Trophoblast cell (in vitro differentiated cells and primary cell): ENCODE data around the gene ZKSCAN3.
"Not testable (repeated sequence)": the region's sequence is repeated elsewhere in the genome, so short reads cannot be mapped to it uniquely, and the experiment has no call there.

Experiments
- DNase-seq, 2 donors: peaks; one replicate each; pipeline ENCODE4 v3.0.0-alpha.2; 2016
- H2AFZ ChIP-seq: 2 replicates; pipeline ENCODE4 v1.6.1; 2013; ENCODE audit warnings: low read length, moderate library complexity, mild to moderate bottlenecking; ENCODE audit not compliant: insufficient read depth, poor library complexity
- H2AK5ac ChIP-seq: 2 replicates; pipeline ENCODE4 v1.6.1; 2013; ENCODE audit warnings: mild to moderate bottlenecking, low read length
- H2BK120ac ChIP-seq: 2 replicates; pipeline ENCODE4 v1.6.1; 2013; ENCODE audit warnings: low read length, mild to moderate bottlenecking, moderate library complexity; ENCODE audit not compliant: insufficient read depth, poor library complexity
- H2BK12ac ChIP-seq: 2 replicates; pipeline ENCODE4 v1.6.1; 2013; ENCODE audit warnings: mild to moderate bottlenecking, low read length, moderate library complexity
- H2BK5ac ChIP-seq: 2 replicates; pipeline ENCODE4 v1.6.1; 2013; ENCODE audit warnings: low read length, low read depth, moderate library complexity, mild to moderate bottlenecking; ENCODE audit not compliant: poor library complexity
- H3K14ac ChIP-seq: 2 replicates; pipeline ENCODE4 v1.6.1; 2013; ENCODE audit warnings: mild to moderate bottlenecking, low read length
- H3K18ac ChIP-seq: 2 replicates; pipeline ENCODE4 v1.6.1; 2013; ENCODE audit warnings: mild to moderate bottlenecking, low read length
- H3K23ac ChIP-seq: 2 replicates; pipeline ENCODE4 v1.6.1; 2013; ENCODE audit warnings: low read length
- H3K27ac ChIP-seq: 2 replicates; pipeline ENCODE4 v1.5.1; 2013; ENCODE audit warnings: low read depth, mild to moderate bottlenecking, inconsistent platforms, low read length, moderate library complexity
- H3K27me3 ChIP-seq: 2 replicates; pipeline ENCODE4 v1.6.1; 2013; ENCODE audit warnings: inconsistent platforms, mild to moderate bottlenecking, low read length, moderate library complexity; ENCODE audit not compliant: insufficient read depth
- H3K36me3 ChIP-seq, 2 experiments: 1 replicate in 1 of 2; 2 replicates in 1 of 2; pipeline ENCODE4 v1.6.1; 2013; ENCODE audit warnings: low read length in 2 of 2, mild to moderate bottlenecking in 2 of 2, moderate library complexity in 1 of 2; ENCODE audit not compliant: insufficient read depth in 2 of 2, control insufficient read depth in 1 of 2
- H3K4ac ChIP-seq: 2 replicates; pipeline ENCODE4 v1.6.1; 2013; ENCODE audit warnings: low read depth, mild to moderate bottlenecking, low read length, moderate library complexity
- H3K4me1 ChIP-seq, 2 experiments: 1 replicate in 1 of 2; 2 replicates in 1 of 2; pipeline ENCODE4 v1.6.1; 2013; ENCODE audit warnings: low read length in 2 of 2, mild to moderate bottlenecking in 2 of 2, moderate library complexity in 1 of 2; ENCODE audit not compliant: insufficient read depth in 2 of 2, control insufficient read depth in 1 of 2
- H3K4me2 ChIP-seq: 2 replicates; pipeline ENCODE4 v1.6.1; 2013; ENCODE audit warnings: inconsistent platforms, mild to moderate bottlenecking, low read length, moderate library complexity
- H3K4me3 ChIP-seq: 2 replicates; pipeline ENCODE4 v1.5.1; 2013; ENCODE audit warnings: mild to moderate bottlenecking, low read depth, low read length, inconsistent platforms
- H3K79me1 ChIP-seq: one replicate; pipeline ENCODE4 v1.6.1; 2013; ENCODE audit warnings: low read length
- H3K79me2 ChIP-seq: 2 replicates; pipeline ENCODE4 v1.6.1; 2013; ENCODE audit warnings: low read length, mild to moderate bottlenecking; ENCODE audit not compliant: control insufficient read depth, insufficient read depth, poor library complexity
- H3K9ac ChIP-seq: 2 replicates; pipeline ENCODE4 v1.6.1; 2013; ENCODE audit warnings: mild to moderate bottlenecking, low read length
- H3K9me3 ChIP-seq: 2 replicates; pipeline ENCODE4 v1.6.1; 2013; ENCODE audit warnings: low read depth, mild to moderate bottlenecking, control low read depth, inconsistent platforms, low read length; ENCODE audit not compliant: insufficient read depth
- H4K12ac ChIP-seq: 2 replicates; pipeline ENCODE4 v1.6.1; 2013; ENCODE audit warnings: low read depth, mild to moderate bottlenecking, low read length, moderate library complexity
- H4K8ac ChIP-seq: 2 replicates; pipeline ENCODE4 v1.6.1; 2013; ENCODE audit warnings: low read depth, mild to moderate bottlenecking, low read length, moderate library complexity
- H4K91ac ChIP-seq: one replicate; pipeline ENCODE4 v1.6.1; 2013; ENCODE audit warnings: low read depth, mild to moderate bottlenecking, low read length, moderate library complexity
- WGBS: extraction: QIAGEN DNeasy Blood & Tissue Kit; methylation state at CpG from one replicate; pipeline ENCODE4 v1.1.7; 2013; ENCODE audit warnings: missing lambda C conversion rate; ENCODE audit not compliant: insufficient read length, insufficient coverage; ENCODE audit errors: extremely low coverage; 5-methylcytosine and 5-hydroxymethylcytosine counted together

The ZKSCAN3 gene

DNA sequence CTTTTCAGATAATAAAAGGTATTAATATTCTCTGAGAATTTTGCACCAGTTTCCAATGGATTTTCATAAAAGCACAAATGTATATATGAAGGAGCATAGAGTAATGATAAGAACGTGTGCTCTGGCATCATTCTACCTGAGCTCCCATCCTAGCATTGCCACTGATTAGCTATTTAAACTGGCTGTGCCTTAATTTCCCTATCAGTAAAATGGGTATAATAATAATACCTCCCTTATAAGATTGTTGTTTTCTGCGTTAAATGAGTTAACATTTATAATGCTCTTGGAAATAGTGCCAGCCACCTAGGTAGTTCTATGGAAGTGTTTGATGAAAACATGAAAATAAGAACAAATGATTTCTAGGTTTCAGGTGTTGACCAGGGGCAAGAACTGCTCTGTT is 11.2 kb downstream of the ZKSCAN3 start:
- H2AFZ ChIP-seq, result no peak overlapping the region
- H3K4me2 ChIP-seq, result no peak overlapping the region
- H2BK12ac ChIP-seq, result no peak overlapping the region
- no peak overlapping the region for H3K9ac ChIP-seq
- no peaks in the 10 kb centered on the region for H3K79me2 ChIP-seq
- WGBS, result no CpG with 5 or more reads among the region's 2 CpGs
- H4K91ac ChIP-seq, result no peak overlapping the region
- H3K9me3 ChIP-seq, result peaks cover 3% of the 10 kb centered on the region
- H3K27me3 ChIP-seq, result no peaks in the 10 kb centered on the region
- no peak overlapping the region for H2AK5ac ChIP-seq
- no peak overlapping the region for H4K12ac ChIP-seq
- H3K18ac ChIP-seq, result no peak overlapping the region
- no peak overlapping the region for H3K4ac ChIP-seq
- no peak for DNase-seq
- no peak overlapping the region for H2BK120ac ChIP-seq
- H3K27ac ChIP-seq, result no peak overlapping the region
- no peak overlapping the region for H4K8ac ChIP-seq
- H3K36me3 ChIP-seq, result peaks cover 14 to 34% of the 10 kb centered on the region in 2 experiments
- H3K4me1 ChIP-seq, result peaks cover 0 to under 1% of the 10 kb centered on the region in 2 experiments
- no peak overlapping the region for H3K4me3 ChIP-seq
- no peaks in the 10 kb centered on the region for H3K79me1 ChIP-seq
- no peak overlapping the region for H3K23ac ChIP-seq
- H2BK5ac ChIP-seq, result no peak overlapping the region
- H3K14ac ChIP-seq, result no peak overlapping the region

GRCh38 chr6:28365590-28365989 is 15.8 kb downstream of the ZKSCAN3 start:
- H3K27ac ChIP-seq, H3K27me3 ChIP-seq, H3K4me2 ChIP-seq, H2BK5ac ChIP-seq, H4K12ac ChIP-seq, H3K23ac ChIP-seq, H2AFZ ChIP-seq, H4K91ac ChIP-seq, DNase-seq, H3K9me3 ChIP-seq, H3K4me3 ChIP-seq, H3K18ac ChIP-seq, H3K79me2 ChIP-seq, H3K9ac ChIP-seq, H3K79me1 ChIP-seq, H3K4me1 ChIP-seq, H2BK12ac ChIP-seq, H2BK120ac ChIP-seq, H4K8ac ChIP-seq, H3K14ac ChIP-seq, H3K4ac ChIP-seq, H2AK5ac ChIP-seq: not testable (repeated sequence)
- WGBS, result no CpG with 5 or more reads among the region's 4 CpGs
- peaks cover 16 to 31% of the 10 kb centered on the region in 2 experiments for H3K36me3 ChIP-seq

GRCh38 chr6:28368522-28368921 is 18.8 kb downstream of the ZKSCAN3 start:
- Histone ChIP-seq H2BK120ac (no peak overlapping the region), H3K4me3 (no peak overlapping the region), H3K9me3 (no peaks in the 10 kb centered on the region), H3K14ac (no peak overlapping the region), H4K12ac (no peak overlapping the region), H3K18ac (no peak overlapping the region), H3K23ac (no peak overlapping the region), H2BK12ac (no peak overlapping the region), H3K79me2 (no peaks in the 10 kb centered on the region), H3K27me3 (no peaks in the 10 kb centered on the region), H3K9ac (no peak overlapping the region), H4K91ac (no peak overlapping the region), H2AFZ (no peak overlapping the region), H2BK5ac (no peak overlapping the region), H3K27ac (no peak overlapping the region), H3K4me2 (no peak overlapping the region), H3K36me3 (peaks cover 13 to 22% of the 10 kb centered on the region in 2 experiments), H2AK5ac (no peak overlapping the region), H3K4ac (no peak overlapping the region), H3K79me1 (no peaks in the 10 kb centered on the region), H4K8ac (no peak overlapping the region), H3K4me1 (no peaks in the 10 kb centered on the region)
- WGBS, result no CpG with 5 or more reads among the region's 4 CpGs
- DNase-seq, result no peak

- Histone ChIP-seq H3K4me3 (no peak overlapping the region), H3K79me1 (no peaks in the 10 kb centered on the region), H2BK120ac (no peak overlapping the region), H2AK5ac (no peak overlapping the region), H3K36me3 (peaks cover 7 to 15% of the 10 kb centered on the region in 2 experiments), H2AFZ (no peak overlapping the region), H2BK12ac (no peak overlapping the region), H3K18ac (no peak overlapping the region), H4K91ac (no peak overlapping the region), H3K4me2 (no peak overlapping the region), H3K27ac (no peak overlapping the region), H3K14ac (no peak overlapping the region), H4K8ac (no peak overlapping the region), H3K9ac (no peak overlapping the region), H4K12ac (no peak overlapping the region), H3K79me2 (no peaks in the 10 kb centered on the region), H3K27me3 (no peaks in the 10 kb centered on the region), H3K4ac (no peak overlapping the region), H3K9me3 (no peaks in the 10 kb centered on the region), H3K4me1 (no peaks in the 10 kb centered on the region), H3K23ac (no peak overlapping the region), H2BK5ac (no peak overlapping the region)
- WGBS, result no CpG with 5 or more reads among the region's 3 CpGs
- DNase-seq, result no peak
These were observed 19.7 kb downstream of the ZKSCAN3 start for GRCh38 chr6:28369463-28369862.
